Neuronal stem cell (in vitro differentiated cells): Measurements from ENCODE around the gene RAB6B.

Experiments used
- DNase-seq: peaks from one replicate; pipeline ENCODE4 v3.0.0-alpha.2; 2013; ENCODE audit warnings: low spot score
- H2AFZ ChIP-seq: one replicate; pipeline ENCODE4 v1.6.1; 2013; ENCODE audit warnings: mild to moderate bottlenecking, low read length, inconsistent platforms
- H2AK5ac ChIP-seq: 2 replicates; pipeline ENCODE4 v1.6.1; 2013; ENCODE audit warnings: low read depth, mild to moderate bottlenecking, inconsistent platforms, low read length, moderate library complexity, mixed read lengths
- H2BK120ac ChIP-seq: 2 replicates; pipeline ENCODE4 v1.6.1; 2013; ENCODE audit warnings: low read depth, mild to moderate bottlenecking, inconsistent platforms, low read length, moderate library complexity, mixed read lengths
- H2BK12ac ChIP-seq: one replicate; pipeline ENCODE4 v1.6.1; 2013; ENCODE audit warnings: low read length, inconsistent platforms
- H2BK15ac ChIP-seq: 2 replicates; pipeline ENCODE4 v1.6.1; 2013; ENCODE audit warnings: mild to moderate bottlenecking, low read length, inconsistent platforms, mixed read lengths
- H2BK5ac ChIP-seq: one replicate; pipeline ENCODE4 v1.6.1; 2013; ENCODE audit warnings: inconsistent platforms, mild to moderate bottlenecking, low read length, moderate library complexity
- H3K14ac ChIP-seq: one replicate; pipeline ENCODE4 v1.6.1; 2013; ENCODE audit warnings: low read length, inconsistent platforms
- H3K18ac ChIP-seq: 2 replicates; pipeline ENCODE4 v1.6.1; 2013; ENCODE audit warnings: low read length, inconsistent platforms
- H3K23ac ChIP-seq: 2 replicates; pipeline ENCODE4 v1.6.1; 2013; ENCODE audit warnings: low read depth, mild to moderate bottlenecking, mixed read lengths, low read length, inconsistent platforms; ENCODE audit not compliant: poor library complexity
- H3K27ac ChIP-seq: replicated peaks from 3 replicates; pipeline ENCODE4 v1.5.1; 2013; ENCODE audit warnings: low read length, inconsistent platforms
- H3K27me3 ChIP-seq, 3 experiments: 2 replicates each; pipeline ENCODE4 v1.6.1; 2013; ENCODE audit warnings: low read length in 3 of 3, mild to moderate bottlenecking in 2 of 3, inconsistent platforms in 1 of 3, low read depth in 1 of 3, mixed read lengths in 1 of 3, moderate library complexity in 1 of 3; ENCODE audit not compliant: control insufficient read depth in 3 of 3, insufficient read depth in 3 of 3
- H3K36me3 ChIP-seq, 2 donors: replicated peaks in 1 of 2; 2 replicates each; pipeline ENCODE4 v1.6.1; 2013; ENCODE audit warnings: low read length in 2 of 2; ENCODE audit not compliant: control insufficient read depth in 2 of 2, insufficient read depth in 2 of 2
- H3K4ac ChIP-seq: 2 replicates; pipeline ENCODE4 v1.6.1; 2013; ENCODE audit warnings: inconsistent platforms, mild to moderate bottlenecking, low read length, moderate library complexity
- H3K4me1 ChIP-seq, 2 donors: 1 replicate in 1 of 2; 2 replicates in 1 of 2; pipeline ENCODE4 v1.6.1; 2013; ENCODE audit warnings: low read length in 2 of 2, low read depth in 1 of 2; ENCODE audit not compliant: control insufficient read depth in 2 of 2, insufficient read depth in 1 of 2
- H3K4me2 ChIP-seq: one replicate; pipeline ENCODE4 v1.6.1; 2013; ENCODE audit warnings: mild to moderate bottlenecking, low read length, inconsistent platforms; ENCODE audit not compliant: insufficient read depth, poor library complexity, severe bottlenecking
- H3K4me3 ChIP-seq, 2 donors: 2 replicates each; pipeline ENCODE4 v1.5.1; 2013; ENCODE audit warnings: low read length in 2 of 2, mild to moderate bottlenecking in 2 of 2, inconsistent platforms in 1 of 2, moderate library complexity in 1 of 2
- H3K79me1 ChIP-seq: one replicate; pipeline ENCODE4 v1.6.1; 2013; ENCODE audit warnings: low read depth, mild to moderate bottlenecking, inconsistent platforms, low read length, moderate library complexity
- H3K9ac ChIP-seq: one replicate; pipeline ENCODE4 v1.6.1; 2013; ENCODE audit warnings: mild to moderate bottlenecking, low read depth, low read length, inconsistent platforms; ENCODE audit not compliant: poor library complexity
- H3K9me3 ChIP-seq, 2 donors: replicated peaks in 1 of 2; 2 replicates each; pipeline versions ENCODE3 to v1.6.1; 2013; ENCODE audit warnings: low read length in 2 of 2, mild to moderate bottlenecking in 2 of 2, inconsistent platforms in 1 of 2, low read depth in 1 of 2, mixed read lengths in 1 of 2, moderate library complexity in 1 of 2; ENCODE audit not compliant: control insufficient read depth in 2 of 2, insufficient read depth in 1 of 2
- H4K8ac ChIP-seq: one replicate; pipeline ENCODE4 v1.6.1; 2013; ENCODE audit warnings: low read depth, mild to moderate bottlenecking, inconsistent platforms, low read length, moderate library complexity
- H4K91ac ChIP-seq: one replicate; pipeline ENCODE4 v1.6.1; 2013; ENCODE audit warnings: low read length, low read depth, mild to moderate bottlenecking, inconsistent platforms; ENCODE audit not compliant: poor library complexity
- WGBS, 2 donors: extraction: QIAGEN DNeasy Blood & Tissue Kit; methylation state at CpG; one replicate each; pipeline ENCODE4 v1.1.7; 2013; ENCODE audit warnings: missing lambda C conversion rate in 2 of 2, mixed read lengths in 1 of 2; ENCODE audit not compliant: insufficient read length in 2 of 2, insufficient replicate concordance in 1 of 2; ENCODE audit errors: extremely low coverage in 2 of 2; 5-methylcytosine and 5-hydroxymethylcytosine counted together

The RAB6B gene

GRCh38 chr3:133838296-133838789, 57.3 kb downstream of the RAB6B start:
- H3K14ac ChIP-seq: no peak overlapping the region
- H2BK15ac ChIP-seq: no peak overlapping the region
- peaks cover 0 to 9% (median 0%) of the 10 kb centered on the region in 3 experiments for H3K27me3 ChIP-seq
- no peak for DNase-seq
- peaks cover 0 to 2% of the 10 kb centered on the region in 2 donors for H3K9me3 ChIP-seq
- H3K79me1 ChIP-seq: no peaks in the 10 kb centered on the region
- H3K23ac ChIP-seq: no peak overlapping the region
- H2BK5ac ChIP-seq: no peak overlapping the region
- H3K36me3 ChIP-seq: peaks cover 0 to 19% of the 10 kb centered on the region in 2 donors
- no peaks in the 10 kb centered on the region for H3K4me1 ChIP-seq
- no peak overlapping the region for H3K18ac ChIP-seq
- no peak overlapping the region for H2BK12ac ChIP-seq
- H2BK120ac ChIP-seq: no peak overlapping the region
- no peak overlapping the region for H3K4me2 ChIP-seq
- no peak overlapping the region for H3K27ac ChIP-seq
- no peak overlapping the region for H3K4me3 ChIP-seq
- H2AFZ ChIP-seq: no peak overlapping the region
- H3K9ac ChIP-seq: no peak overlapping the region
- no peak overlapping the region for H4K8ac ChIP-seq
- no peak overlapping the region for H4K91ac ChIP-seq
- WGBS, 2 donors: no CpG with 5 or more reads among the region's 4 CpGs
- H3K4ac ChIP-seq: no peak overlapping the region
- no peak overlapping the region for H2AK5ac ChIP-seq

DNA sequence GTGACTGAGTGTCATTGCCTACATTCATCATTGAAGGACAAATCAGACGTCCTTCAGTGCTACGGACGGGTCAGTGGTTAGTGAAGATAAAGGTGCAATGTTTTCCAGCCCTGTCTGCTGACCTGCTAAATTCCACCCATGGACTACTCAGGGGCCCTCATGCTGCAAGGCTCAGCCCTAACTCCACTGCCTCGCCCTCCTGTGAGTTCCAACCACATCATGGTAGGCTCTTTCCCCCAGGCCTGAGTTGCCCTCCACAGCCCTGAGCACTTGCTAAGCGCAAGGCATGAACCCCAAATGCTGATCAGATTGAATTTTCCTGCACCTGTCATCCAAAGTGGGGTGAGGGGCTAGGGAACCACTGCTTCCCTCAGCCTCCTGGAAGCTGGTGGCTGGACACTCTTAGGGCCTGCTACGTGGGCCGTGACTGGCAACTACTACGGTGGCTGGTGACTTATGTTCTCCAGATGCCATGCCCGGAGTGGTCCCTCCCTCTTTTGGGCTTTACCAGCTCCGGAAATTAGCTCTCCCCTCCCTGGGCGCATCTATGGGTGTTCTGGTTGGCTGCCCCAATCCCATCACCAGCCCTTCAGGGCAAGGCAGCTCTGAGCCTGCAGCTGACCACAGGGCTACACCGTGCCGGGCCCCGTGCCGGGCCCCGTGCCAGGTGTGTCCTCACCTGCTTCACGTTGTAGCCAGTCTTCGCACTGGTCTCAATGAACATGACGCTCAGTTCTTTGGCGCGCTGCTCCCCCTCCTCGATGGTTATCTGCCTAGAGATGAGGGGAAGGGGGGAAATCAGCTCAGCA, 58.0 kb downstream of the RAB6B start:
- no peak overlapping the region for H2AK5ac ChIP-seq
- H3K18ac ChIP-seq: no peak overlapping the region
- H2AFZ ChIP-seq: no peak overlapping the region
- no peak overlapping the region for H2BK15ac ChIP-seq
- no peak overlapping the region for H3K27ac ChIP-seq
- H2BK120ac ChIP-seq: no peak overlapping the region
- H3K27me3 ChIP-seq: peaks cover 0 to 9% (median 0%) of the 10 kb centered on the region in 3 experiments
- no peak for DNase-seq
- no peak overlapping the region for H4K8ac ChIP-seq
- no peak overlapping the region for H3K4me2 ChIP-seq
- peaks cover 0 to 2% of the 10 kb centered on the region in 2 donors for H3K9me3 ChIP-seq
- no peak overlapping the region for H2BK5ac ChIP-seq
- no CpG with 5 or more reads among the region's 22 CpGs for WGBS, 2 donors
- no peak overlapping the region for H4K91ac ChIP-seq
- H3K79me1 ChIP-seq: no peaks in the 10 kb centered on the region
- no peak overlapping the region for H3K23ac ChIP-seq
- no peak overlapping the region for H2BK12ac ChIP-seq
- no peak overlapping the region for H3K4me3 ChIP-seq
- peaks cover 0 to 19% of the 10 kb centered on the region in 2 donors for H3K36me3 ChIP-seq
- no peak overlapping the region for H3K4ac ChIP-seq
- H3K4me1 ChIP-seq: no peaks in the 10 kb centered on the region
- H3K14ac ChIP-seq: no peak overlapping the region
- no peak overlapping the region for H3K9ac ChIP-seq

GRCh38 chr3:133836497-133837158, 59.1 kb downstream of the RAB6B start:
- no peak overlapping the region for H3K4me2 ChIP-seq
- H3K27ac ChIP-seq: no peak overlapping the region
- no peak overlapping the region for H4K8ac ChIP-seq
- no peak overlapping the region for H2AK5ac ChIP-seq
- H3K4me1 ChIP-seq: no peaks in the 10 kb centered on the region
- no peak overlapping the region for H4K91ac ChIP-seq
- H3K27me3 ChIP-seq: peaks cover 0 to 10% (median 0%) of the 10 kb centered on the region in 3 experiments
- no peaks in the 10 kb centered on the region for H3K79me1 ChIP-seq
- no peak overlapping the region for H2BK5ac ChIP-seq
- H3K9ac ChIP-seq: no peak overlapping the region
- no CpG with 5 or more reads among the region's 6 CpGs for WGBS, 2 donors
- H3K23ac ChIP-seq: no peak overlapping the region
- no peak overlapping the region for H3K18ac ChIP-seq
- no peak overlapping the region for H3K4me3 ChIP-seq
- no peak overlapping the region for H2BK15ac ChIP-seq
- H3K9me3 ChIP-seq: peaks cover 0 to 2% of the 10 kb centered on the region in 2 donors
- H3K14ac ChIP-seq: no peak overlapping the region
- no peak overlapping the region for H2AFZ ChIP-seq
- no peak overlapping the region for H3K4ac ChIP-seq
- peaks cover 0 to 23% of the 10 kb centered on the region in 2 donors for H3K36me3 ChIP-seq
- no peak overlapping the region for H2BK120ac ChIP-seq
- no peak for DNase-seq
- no peak overlapping the region for H2BK12ac ChIP-seq

- DNase-seq: no peak
- Histone ChIP-seq H2BK5ac (no peak overlapping the region), H3K9ac (no peak overlapping the region), H3K27ac (no peak overlapping the region), H3K14ac (no peak overlapping the region), H2BK12ac (no peak overlapping the region), H3K27me3 (peaks cover 0 to 14% (median 0%) of the 10 kb centered on the region in 3 experiments), H4K8ac (no peak overlapping the region), H3K4me2 (no peak overlapping the region), H3K4me1 (no peaks in the 10 kb centered on the region), H3K4me3 (no peak overlapping the region), H3K9me3 (peaks cover 0 to 2% of the 10 kb centered on the region in 2 donors), H3K79me1 (no peaks in the 10 kb centered on the region), H2BK15ac (no peak overlapping the region), H3K4ac (no peak overlapping the region), H3K23ac (no peak overlapping the region), H4K91ac (no peak overlapping the region), H3K18ac (no peak overlapping the region), H2AK5ac (no peak overlapping the region), H2AFZ (no peak overlapping the region), H3K36me3 (peaks cover 0 to 23% of the 10 kb centered on the region in 2 donors), H2BK120ac (no peak overlapping the region)
- no CpG with 5 or more reads among the region's 4 CpGs for WGBS, 2 donors
These were observed 59.7 kb downstream of the RAB6B start for GRCh38 chr3:133835961-133836360.
